ENCODE data around the gene CLDN16.

CLDN16 gene

DNA sequence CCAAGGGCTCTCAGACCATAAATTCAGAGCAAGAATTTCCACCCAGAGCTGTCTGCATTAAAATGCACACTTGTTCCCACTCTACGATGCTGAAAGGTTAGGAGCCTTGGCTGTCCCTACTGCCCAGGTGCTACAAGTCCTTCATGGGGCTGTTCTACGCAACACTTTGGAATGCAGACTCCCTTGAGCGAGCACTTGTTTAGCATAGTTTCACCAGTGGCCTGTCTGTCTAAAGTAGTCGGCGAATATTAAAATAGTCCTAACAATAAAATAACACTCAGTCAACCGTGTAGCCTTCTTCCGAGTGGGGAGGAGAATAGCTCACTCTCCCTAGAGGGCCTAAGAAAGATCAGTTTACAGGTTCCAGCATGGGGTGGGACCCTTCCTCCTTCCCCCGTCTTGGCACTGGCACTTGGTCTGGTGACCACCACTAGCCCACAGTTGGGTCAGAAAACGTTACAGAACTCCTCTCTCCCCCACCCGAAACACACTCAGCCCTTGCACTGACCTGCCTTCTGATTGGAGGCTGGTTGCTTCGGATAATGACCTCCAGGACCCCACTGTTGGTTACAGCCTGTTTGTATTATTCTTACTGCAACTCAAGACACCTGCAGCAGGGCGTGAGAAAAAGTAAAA lies at the start of gene CLDN16:
TSS of gene CLDN16 (plus strand) at position 586 of the 636 bp plus-strand sequence. CDS start 167 bp downstream, outside the sequence.
- no peak for DNase-seq (ENCODE audit: low read depth in 2 of 2)

- no peak for DNase-seq (ENCODE audit: low read depth in 2 of 2)
Observed at GRCh38 chr3:190338717-190339116, 49.2 kb upstream of the CLDN16 start.

DNA sequence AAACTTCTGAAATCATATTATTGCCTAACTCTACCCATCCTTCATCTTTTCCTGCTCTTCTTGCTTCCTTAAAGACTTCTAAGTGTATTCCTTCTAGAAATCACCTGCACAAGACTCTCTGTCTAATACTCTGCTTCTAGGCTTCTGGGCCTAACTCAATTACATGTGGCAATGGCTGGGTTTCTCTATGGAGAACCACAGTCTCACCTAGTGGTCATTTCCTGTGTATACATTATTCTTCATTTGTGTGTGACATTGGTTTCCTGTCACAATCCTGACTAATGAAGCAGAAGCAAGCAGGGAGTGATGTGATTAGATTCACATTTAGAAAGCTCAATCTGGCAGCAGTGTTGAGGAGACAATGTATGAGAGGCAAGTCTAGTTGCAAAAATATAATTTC lies 48.8 kb upstream of the CLDN16 start:
- no peak for DNase-seq (ENCODE audit: low read depth in 2 of 2)

- no peak for DNase-seq (ENCODE audit: low read depth in 2 of 2)
Observed at GRCh38 chr3:190340071-190340470, 47.9 kb upstream of the CLDN16 start.

GRCh38 chr3:190345027-190345821 lies 42.7 kb upstream of the CLDN16 start:
- no peak for DNase-seq (ENCODE audit: low read depth in 2 of 2)

- DNase-seq (ENCODE audit: low read depth in 2 of 2), result no peak
Observed at GRCh38 chr3:190345878-190346277, 42.1 kb upstream of the CLDN16 start.

GRCh38 chr3:190346541-190346940 lies 41.4 kb upstream of the CLDN16 start:
- DNase-seq (ENCODE audit: low read depth in 2 of 2), result no peak

DNA sequence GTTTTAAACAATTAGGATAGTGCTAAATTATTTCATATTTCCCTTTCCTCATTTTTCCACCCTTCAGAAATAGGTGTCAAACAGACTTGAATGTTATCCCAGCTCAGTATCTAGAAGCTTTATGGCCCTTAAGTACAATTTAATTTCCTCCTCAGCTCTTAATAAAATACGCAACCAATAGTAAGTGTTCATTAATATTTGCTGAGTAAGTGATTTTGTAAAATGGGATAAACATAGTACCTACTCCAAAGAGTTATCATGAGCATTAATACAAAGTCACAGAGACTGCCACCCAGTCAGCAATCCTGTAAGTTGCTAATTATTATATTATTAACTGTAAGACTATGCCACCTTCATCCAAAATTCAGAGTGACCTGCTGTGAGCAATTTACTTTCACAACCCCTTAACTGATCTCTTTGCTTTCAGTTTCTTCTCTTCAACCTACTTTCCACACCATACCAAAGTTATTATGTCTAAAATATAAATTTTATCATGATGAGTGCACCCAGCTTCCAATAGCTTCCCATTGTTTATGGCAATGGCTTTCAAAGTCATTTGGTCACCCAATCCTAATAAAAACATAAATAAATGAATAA lies 35.0 kb upstream of the CLDN16 start:
- no peak for DNase-seq (ENCODE audit: low read depth in 2 of 2)

DNA sequence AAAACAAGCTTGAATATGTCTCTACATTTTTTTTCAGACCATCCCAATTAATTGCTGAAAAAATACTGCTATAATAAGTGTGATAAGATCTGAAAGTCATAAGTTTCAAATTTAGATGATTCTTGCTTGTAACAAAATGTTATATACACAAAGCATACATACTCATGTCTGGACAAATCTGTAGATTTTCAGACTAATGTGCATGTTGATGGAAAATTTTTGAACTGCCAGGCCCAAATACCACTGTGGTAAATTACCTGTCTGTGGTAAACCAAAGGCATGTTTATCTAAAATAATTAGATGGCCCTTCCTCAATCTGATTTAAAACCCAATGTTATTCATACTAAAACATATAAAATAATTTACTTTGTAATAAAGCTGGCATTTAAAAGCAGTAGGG lies 31.7 kb upstream of the CLDN16 start:
- DNase-seq (ENCODE audit: low read depth in 2 of 2), result no peak

GRCh38 chr3:190357468-190357867 lies 30.5 kb upstream of the CLDN16 start:
- DNase-seq (ENCODE audit: low read depth in 2 of 2), result no peak

DNA sequence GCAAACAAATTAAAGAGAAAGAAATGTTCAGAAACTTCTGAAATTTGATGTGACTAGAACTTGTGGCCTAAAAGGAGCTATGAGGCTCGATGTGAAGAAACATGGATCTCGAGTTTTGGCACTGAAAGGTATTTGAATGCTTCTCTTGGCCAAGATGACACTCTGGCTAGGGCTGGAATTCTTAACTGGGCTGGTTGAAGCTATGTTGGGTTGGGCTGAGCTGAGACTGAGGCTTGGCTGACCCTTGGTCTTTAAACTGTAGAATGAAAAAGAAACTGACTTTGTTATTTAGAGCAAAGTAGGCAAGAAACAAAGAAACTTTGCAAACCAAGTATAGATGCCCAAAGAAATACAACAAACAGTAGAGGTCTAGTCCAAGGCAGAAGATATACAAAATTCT lies 28.1 kb upstream of the CLDN16 start:
- no peak for DNase-seq (ENCODE audit: low read depth in 2 of 2)

DNA sequence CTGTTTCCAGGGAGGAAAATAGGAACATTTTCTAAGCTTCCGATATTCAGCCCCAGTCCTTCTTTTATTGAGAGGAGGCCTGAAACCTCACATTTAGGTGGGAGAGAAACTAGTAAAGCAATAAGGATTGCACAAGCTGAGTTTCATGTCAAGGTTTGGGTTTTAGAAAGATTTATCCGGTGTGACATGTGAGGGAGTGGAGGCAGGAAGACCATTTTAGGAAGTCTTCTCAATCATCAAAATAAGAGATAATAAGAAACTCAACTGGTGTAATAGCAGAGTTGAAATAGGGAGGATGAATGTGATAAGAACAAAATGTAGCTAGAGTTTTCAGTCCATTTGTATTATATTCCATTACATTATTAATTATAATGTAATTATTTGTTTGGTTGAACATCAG lies 27.7 kb upstream of the CLDN16 start:
- DNase-seq (ENCODE audit: low read depth in 2 of 2), result no peak

DNA sequence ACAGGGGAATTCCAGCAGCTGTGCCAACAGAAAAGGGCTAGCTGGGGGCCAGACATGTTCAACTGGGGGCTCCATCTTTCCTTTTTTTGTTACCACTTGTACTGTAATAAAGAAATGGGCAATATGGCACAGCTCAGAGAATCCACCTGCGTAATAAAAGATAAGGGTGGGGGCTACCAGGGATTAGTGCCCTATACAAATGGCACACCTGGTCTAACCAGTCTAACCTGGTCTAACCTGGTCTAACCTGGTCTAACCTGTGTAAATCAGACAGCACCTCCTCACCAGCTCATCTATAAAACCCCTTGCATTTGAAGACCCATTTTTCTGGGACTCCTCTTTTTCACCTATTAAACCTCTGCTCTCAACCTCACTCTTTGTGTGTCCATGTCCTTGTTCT lies 26.2 kb upstream of the CLDN16 start:
- DNase-seq (ENCODE audit: low read depth in 2 of 2), result no peak

DNA sequence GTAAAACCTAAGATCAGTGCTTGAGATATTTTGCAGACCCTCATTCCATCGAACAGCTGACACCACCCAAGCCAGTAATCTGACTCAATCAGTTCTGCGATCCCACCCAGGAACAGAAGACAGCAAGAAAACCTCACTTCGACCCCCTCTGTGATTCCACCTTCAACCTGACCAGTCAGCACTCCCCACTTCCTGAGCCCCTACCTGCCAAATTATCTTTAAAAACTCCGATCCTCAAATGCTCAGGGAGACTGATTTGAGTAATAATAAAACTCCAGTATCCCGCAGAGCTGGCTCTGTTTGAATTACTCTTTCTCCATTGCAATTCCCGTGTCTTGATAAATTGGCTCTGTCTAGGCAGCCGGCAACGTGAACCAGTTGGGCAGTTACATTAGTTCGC lies 25.7 kb upstream of the CLDN16 start:
- DNase-seq (ENCODE audit: low read depth in 2 of 2), result no peak

GRCh38 chr3:190366133-190366532 lies 21.8 kb upstream of the CLDN16 start:
- no peak for DNase-seq (ENCODE audit: low read depth in 2 of 2)

GRCh38 chr3:190368881-190369280 lies 19.1 kb upstream of the CLDN16 start:
- DNase-seq (ENCODE audit: low read depth in 2 of 2), result no peak

DNA sequence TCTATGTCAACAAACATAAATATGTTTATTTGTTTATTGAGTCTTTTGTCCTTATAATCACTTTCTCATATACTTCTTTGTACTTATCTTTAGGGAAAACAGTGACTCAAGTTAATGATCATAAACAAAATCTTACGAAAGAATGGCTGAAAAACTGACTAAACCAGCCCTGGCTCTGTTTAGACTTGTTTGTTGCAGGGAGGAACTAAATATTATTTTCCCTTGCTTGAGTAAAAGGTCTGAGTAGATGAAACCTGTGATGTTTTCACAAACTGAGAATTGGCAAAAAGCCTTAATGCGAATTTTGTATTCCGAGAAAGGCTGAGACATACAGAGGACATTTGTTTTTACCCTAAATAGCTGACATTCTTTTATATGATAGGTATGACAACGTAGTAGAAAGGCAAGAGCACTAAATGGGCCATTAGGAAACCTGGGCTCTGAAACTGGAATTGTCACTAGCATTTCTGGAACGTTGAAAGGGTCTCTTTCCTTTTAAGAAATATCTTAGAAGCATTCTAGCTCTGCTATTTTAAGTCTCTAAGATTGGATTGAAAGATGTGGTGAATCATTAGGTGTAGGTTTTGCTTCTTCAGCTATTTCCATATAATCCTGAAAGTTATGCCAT lies 18.2 kb upstream of the CLDN16 start:
- DNase-seq (ENCODE audit: low read depth in 2 of 2), result no peak

- DNase-seq (ENCODE audit: low read depth in 2 of 2), result no peak
Observed at GRCh38 chr3:190370369-190370768, 17.6 kb upstream of the CLDN16 start.

- DNase-seq (ENCODE audit: low read depth in 2 of 2), result no peak
Observed at GRCh38 chr3:190371152-190371551, 16.8 kb upstream of the CLDN16 start.

DNA sequence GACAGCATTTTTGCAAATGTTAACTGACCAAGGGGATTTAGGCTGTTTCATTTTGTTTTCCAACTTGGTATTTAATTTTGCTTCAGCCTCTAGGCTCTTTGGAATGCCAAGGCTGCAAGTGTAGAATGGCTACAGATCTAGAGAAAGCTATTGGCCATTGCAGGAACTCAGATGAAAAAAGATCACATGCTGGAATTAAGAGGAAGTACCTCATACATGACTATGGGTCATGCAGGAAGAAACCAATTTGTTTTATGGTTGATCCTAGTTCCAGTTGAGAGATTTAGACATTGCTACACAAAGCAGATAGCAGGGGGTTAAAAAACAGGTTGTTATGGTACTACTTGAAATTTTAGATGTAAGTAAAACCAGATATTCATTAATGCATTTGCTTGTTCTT lies 12.7 kb upstream of the CLDN16 start:
- no peak for DNase-seq (ENCODE audit: low read depth in 2 of 2)

DNA sequence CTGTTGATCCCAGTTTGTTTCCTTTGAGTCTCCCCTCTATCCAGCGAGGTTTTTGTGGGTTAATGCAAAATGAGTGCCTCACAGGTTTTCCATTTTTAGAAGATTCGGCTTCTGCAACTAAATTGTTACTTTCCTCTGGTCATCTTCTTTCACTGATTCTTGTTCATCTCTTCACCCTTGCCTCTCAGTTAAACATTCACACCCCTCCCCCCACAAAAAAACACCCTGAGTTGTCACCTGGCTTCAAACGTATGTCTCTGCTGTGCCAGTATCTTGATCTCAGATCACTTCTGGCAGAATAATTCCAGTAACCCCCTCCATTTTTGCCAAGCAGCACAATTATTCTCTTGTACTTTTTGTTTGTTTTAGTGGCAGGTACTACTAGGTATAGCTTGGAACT lies 12.3 kb upstream of the CLDN16 start:
- no peak for DNase-seq (ENCODE audit: low read depth in 2 of 2)

DNA sequence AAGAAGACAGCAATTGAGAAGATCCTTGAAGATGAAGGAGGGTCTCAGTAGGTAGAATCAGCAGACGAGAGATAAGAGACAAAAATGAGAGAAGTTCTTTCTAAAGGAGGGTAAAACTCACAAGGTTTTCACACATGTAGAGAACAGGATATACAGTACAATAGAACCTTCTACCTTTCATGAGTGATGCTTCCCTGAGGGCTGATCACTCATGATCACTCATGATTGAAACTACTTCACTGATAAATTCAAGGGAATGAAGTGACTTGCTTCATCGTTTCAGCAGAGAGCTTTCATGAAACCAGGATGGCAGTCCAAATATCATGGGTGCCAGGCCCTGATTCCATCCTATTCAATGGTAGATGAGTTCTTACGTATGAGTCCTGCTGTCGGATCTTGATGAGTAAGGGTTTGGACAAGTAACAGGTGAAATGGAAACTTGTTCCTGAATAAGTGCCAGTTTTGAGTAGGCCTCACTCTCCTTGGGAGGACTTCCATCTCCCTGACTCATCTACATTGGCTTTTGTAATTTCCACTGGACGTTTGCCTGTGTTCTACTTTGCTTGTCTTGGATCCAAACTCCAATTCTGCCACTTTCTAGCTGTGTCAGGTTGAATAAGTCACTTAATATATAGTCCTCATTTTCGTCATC lies 9.6 kb upstream of the CLDN16 start:
- no peak for DNase-seq (ENCODE audit: low read depth in 2 of 2)
